Transverse colon (tissue), 4 donors: ENCODE measurements around the gene FAM174C. TPM values are rescaled to one million over a fixed set of nuclear protein-coding genes. Genes with fewer than 3 reads are reported as not detected.

ENCODE experiments used
- DNase-seq: peaks from one replicate; pipeline ENCODE4 v3.0.0-alpha.2; 2019
- H3K27ac ChIP-seq, 4 donors: fragments of 200-600 bp; sonication (generic); 2 replicates each; pipeline ENCODE4 v1.5.1; 2016 to 2018; ENCODE audit warnings: inconsistent platforms in 4 of 4
- H3K27me3 ChIP-seq: fragments of 200-600 bp; sonication (generic); 2 replicates; pipeline ENCODE4 v1.5.1; 2017; ENCODE audit warnings: inconsistent platforms
- H3K36me3 ChIP-seq, 4 donors: fragments of 200-600 bp; sonication (generic); 2 replicates each; pipeline ENCODE4 v1.5.1; 2017 to 2019; ENCODE audit warnings: inconsistent platforms in 4 of 4
- H3K4me1 ChIP-seq, 4 donors: fragments of 200-600 bp; sonication (generic); 2 replicates each; pipeline ENCODE4 v1.5.1; 2017 to 2020; ENCODE audit warnings: inconsistent platforms in 4 of 4
- H3K4me3 ChIP-seq, 4 donors: fragments of 200-600 bp; sonication (generic); 1 replicate in 1 of 4; 2 replicates in 3 of 4; pipeline versions ENCODE4 v1.5.1 to v1.6.1; 2017 to 2019; ENCODE audit warnings: inconsistent platforms in 4 of 4
- H3K9me3 ChIP-seq, 2 donors: fragments of 200-600 bp; sonication (generic); 2 replicates each; pipeline ENCODE4 v1.5.1; 2017 to 2019; ENCODE audit warnings: inconsistent platforms in 2 of 2
- EP300 ChIP-seq: sonication (generic); formaldehyde crosslinking; IDR thresholded peaks from one replicate; pipeline ENCODE4 v1.6.1; 2017; ENCODE audit warnings: antibody characterized with exemption, low read depth
- POLR2A ChIP-seq: fragments of 450-650 bp; IDR thresholded peaks from one replicate; pipeline ENCODE4 v1.6.1; 2016; ENCODE audit warnings: antibody characterized with exemption, mild to moderate bottlenecking, moderate library complexity
- POLR2AphosphoS5 ChIP-seq, 3 donors: sonication (generic); formaldehyde crosslinking; IDR thresholded peaks; one replicate each; pipeline ENCODE4 v1.6.1; 2016; ENCODE audit warnings: antibody characterized with exemption in 3 of 3
- WGBS, 2 donors: methylation state at CpG; one replicate each; pipeline ENCODE4 v1.1.5; 2018; ENCODE audit warnings: low coverage in 1 of 2; 5-methylcytosine and 5-hydroxymethylcytosine counted together
- in situ Hi-C, 4 donors: fragments of 200-750 bp; cut with MboI; loops; one replicate each; pipeline versions ENCODE4 v1.15.0 to v1.15.1; 2017; ENCODE audit warnings: low sequenced_read_pairs in 3 of 4, low pct_ligation_motif_present in 1 of 4, low pct_unique_long_range_greater_than_20kb in 1 of 4
- intact Hi-C: fragments of 100-400 bp; cut with DNase I; formaldehyde crosslinking; loops from one replicate; pipeline ENCODE4 v1.15.1; 2023; ENCODE audit warnings: low total_unique reads
- total RNA-seq, 4 donors: library from RNA; depleted of rRNA; stranded (reverse); fragments of >200 nt; gene quantifications; one replicate each; pipeline ENCODE4 v1.1.0, GENCODE V29; 2016
- TF ChIP-seq, protein P1 (sequence below), 5 experiments: fragments of 200-600 bp in 3 of 5; fragments of 450-650 bp in 2 of 5; sonication (generic) in 3 of 5; IDR thresholded peaks; 1 replicate in 2 of 5; 2 replicates in 3 of 5; pipeline ENCODE4 v1.5.1; 2016 to 2017; ENCODE audit warnings: antibody characterized with exemption in 5 of 5, inconsistent platforms in 3 of 5, mild to moderate bottlenecking in 2 of 5, moderate library complexity in 1 of 5

The FAM174C gene
- total RNA-seq, 4 donors from 2014 or later: 72.5 to 116 (median 99.0) TPM

DNA sequence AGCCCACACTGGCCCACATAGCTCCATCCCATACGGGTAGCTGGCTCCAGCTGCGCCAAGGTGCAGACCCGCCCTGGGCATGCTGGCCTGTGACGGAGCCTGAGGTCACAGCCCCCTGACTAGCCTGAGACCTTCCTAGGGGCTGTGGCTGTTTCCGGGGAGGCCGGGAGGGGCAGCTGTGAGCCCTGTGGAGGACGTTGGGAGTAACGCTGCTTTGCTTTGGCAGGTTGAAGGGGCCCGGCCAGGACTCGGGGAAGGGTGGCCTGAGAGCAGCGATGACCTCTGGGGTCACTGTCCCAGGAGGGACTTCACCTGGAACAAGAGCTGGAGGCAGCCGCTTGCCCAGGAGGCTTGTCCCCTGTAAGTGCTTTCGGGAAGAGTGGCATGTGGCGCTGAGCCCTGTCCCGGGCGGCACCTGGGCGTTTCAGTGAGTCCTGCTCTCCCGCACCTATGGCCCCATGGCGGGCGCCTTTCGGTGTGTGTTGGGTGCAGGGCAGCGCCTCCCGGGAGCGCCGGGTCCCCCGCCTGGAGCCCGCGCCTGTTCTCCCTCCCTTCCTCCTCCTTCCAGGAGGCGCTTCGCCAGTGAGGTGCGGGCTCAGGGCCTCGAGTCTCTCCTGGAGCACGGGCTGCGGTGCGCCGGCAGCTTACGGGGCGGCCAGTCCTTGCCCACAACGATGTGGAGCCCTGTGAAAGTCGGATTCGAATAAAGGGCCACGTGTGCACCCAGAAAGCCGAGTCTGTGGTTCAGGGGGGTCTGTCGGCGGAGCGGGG lies 1.1 kb upstream of the FAM174C start:
- in situ Hi-C loops: no loop called here
- 83 to 87% methylated on average over 3 to 40 of the region's 46 CpGs for WGBS, 2 donors
- Histone ChIP-seq H3K4me3 (peak overlapping the region in 2 of 4 donors; percentile 58 to 59), H3K4me1 (peaks cover 55 to 67% (median 65%) of the 10 kb centered on the region in 4 donors), H3K36me3 (peaks cover 0 to 28% (median 13%) of the 10 kb centered on the region in 4 donors), H3K27me3 (no peaks in the 10 kb centered on the region), H3K27ac (peak overlapping the region; percentile 98 to 100 (median 100)), H3K9me3 (no peaks in the 10 kb centered on the region)
- intact Hi-C loops: no loop called here
- TF ChIP-seq POLR2AphosphoS5 (IDR thresholded peaks at IDR 0.05): peak in 1 of 3 donors; percentile 7
- TF ChIP-seq, protein P1, sequence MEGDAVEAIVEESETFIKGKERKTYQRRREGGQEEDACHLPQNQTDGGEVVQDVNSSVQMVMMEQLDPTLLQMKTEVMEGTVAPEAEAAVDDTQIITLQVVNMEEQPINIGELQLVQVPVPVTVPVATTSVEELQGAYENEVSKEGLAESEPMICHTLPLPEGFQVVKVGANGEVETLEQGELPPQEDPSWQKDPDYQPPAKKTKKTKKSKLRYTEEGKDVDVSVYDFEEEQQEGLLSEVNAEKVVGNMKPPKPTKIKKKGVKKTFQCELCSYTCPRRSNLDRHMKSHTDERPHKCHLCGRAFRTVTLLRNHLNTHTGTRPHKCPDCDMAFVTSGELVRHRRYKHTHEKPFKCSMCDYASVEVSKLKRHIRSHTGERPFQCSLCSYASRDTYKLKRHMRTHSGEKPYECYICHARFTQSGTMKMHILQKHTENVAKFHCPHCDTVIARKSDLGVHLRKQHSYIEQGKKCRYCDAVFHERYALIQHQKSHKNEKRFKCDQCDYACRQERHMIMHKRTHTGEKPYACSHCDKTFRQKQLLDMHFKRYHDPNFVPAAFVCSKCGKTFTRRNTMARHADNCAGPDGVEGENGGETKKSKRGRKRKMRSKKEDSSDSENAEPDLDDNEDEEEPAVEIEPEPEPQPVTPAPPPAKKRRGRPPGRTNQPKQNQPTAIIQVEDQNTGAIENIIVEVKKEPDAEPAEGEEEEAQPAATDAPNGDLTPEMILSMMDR (IDR thresholded peaks at IDR 0.05): no peak
- DNase-seq: no peak

DNA sequence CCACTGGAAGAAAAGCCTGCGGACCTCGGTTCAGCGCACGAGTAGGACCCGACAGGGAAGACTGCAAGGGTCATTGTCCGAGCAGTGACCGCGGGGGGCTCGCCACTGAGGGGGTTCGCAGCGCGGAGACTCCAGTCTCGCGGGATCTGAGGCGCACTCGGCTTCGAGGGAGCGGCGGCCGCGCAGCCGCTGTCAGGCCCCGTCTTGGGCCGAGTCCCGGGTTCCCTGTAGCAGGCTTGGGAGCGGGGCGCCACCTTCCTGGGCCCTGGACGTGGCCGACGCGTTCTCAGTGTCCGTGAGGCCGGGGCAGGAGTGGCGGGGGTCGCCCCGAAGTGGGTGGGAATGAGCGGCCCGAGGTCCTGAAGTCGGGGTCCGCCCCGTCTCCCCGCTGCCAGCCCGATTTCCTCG lies 474 bp upstream of the FAM174C start:
- H3K4me1 ChIP-seq: peaks cover 55 to 70% (median 65%) of the 10 kb centered on the region in 4 donors
- peak overlapping the region; percentile 98 to 100 (median 100) for H3K27ac ChIP-seq
- TF ChIP-seq POLR2AphosphoS5 (IDR thresholded peaks at IDR 0.05) (no peak), POLR2A (no peak), EP300 (no peak)
- TF ChIP-seq, protein P1 (IDR thresholded peaks at IDR 0.05): no peak
- intact Hi-C loops (no loop called here), in situ Hi-C loops (loop anchor here in 2 of 4 donors (25.0 kb wide), 1 partner anchor 112 kb away; the partner anchor contains the start of gene NDUFS7 (in 2 of the 2))
- no peaks in the 10 kb centered on the region for H3K27me3 ChIP-seq
- DNase-seq: no peak
- H3K36me3 ChIP-seq: peaks cover 0 to 28% (median 13%) of the 10 kb centered on the region in 4 donors
- WGBS, 2 donors: 59% methylated on average over 16 of the region's 44 CpGs; no CpG with 5 or more reads in 1 of the 2 donors
- no peaks in the 10 kb centered on the region for H3K9me3 ChIP-seq
- peak overlapping the region; percentile 2 to 67 (median 58) for H3K4me3 ChIP-seq

DNA sequence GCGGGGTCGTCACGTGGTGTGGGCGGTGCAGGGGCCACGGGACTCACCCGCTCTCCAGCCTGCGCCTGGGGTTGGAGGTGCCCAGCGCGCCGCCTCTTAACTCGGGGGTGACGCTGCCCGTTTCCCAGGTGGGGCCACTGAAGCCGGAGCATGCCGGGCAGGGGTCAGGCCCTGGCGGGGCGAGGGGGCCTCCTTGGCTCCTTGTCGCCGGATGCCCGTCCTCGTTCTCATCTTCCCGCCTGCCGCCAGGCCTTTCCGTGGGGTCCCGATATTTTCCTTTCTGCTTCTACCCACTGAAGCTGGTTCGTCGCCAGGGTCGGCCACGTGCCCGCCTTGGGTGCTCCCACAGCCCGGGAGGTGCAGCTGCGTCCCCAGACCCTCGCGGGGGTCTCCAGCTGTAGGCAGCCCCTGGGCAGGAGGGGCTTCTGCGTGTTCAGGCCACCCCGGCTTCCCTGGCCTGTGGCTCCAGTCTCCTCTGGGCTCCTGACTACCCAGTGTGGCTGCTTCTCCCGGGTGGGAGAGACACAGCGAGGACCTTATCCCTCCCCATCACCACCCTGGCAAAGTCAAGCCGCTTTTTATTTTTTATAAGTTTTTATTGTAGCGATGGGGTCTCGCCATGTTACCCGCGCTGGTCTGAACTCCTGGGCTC lies 772 bp downstream of the FAM174C start:
- no peak for DNase-seq
- TF ChIP-seq POLR2AphosphoS5 (IDR thresholded peaks at IDR 0.05) (peak in 2 of 3 donors; percentile 9 to 73), POLR2A (peak; percentile 54)
- TF ChIP-seq, protein P1 (IDR thresholded peaks at IDR 0.05): no peak
- Histone ChIP-seq H3K36me3 (peaks cover 0 to 28% (median 13%) of the 10 kb centered on the region in 4 donors), H3K9me3 (no peaks in the 10 kb centered on the region), H3K27ac (peak overlapping the region; percentile 98 to 100 (median 100)), H3K4me1 (peaks cover 46 to 61% (median 56%) of the 10 kb centered on the region in 4 donors), H3K4me3 (peak overlapping the region; percentile 54 to 67 (median 58)), H3K27me3 (no peaks in the 10 kb centered on the region)
- intact Hi-C loops: no loop called here
- in situ Hi-C loops: loop anchor here in 2 of 4 donors (25.0 kb wide), 1 partner anchor 111 kb away; the partner anchor contains the start of gene NDUFS7 (in 2 of the 2)
- WGBS, 2 donors: 9% methylated on average over 31 of the region's 43 CpGs; no CpG with 5 or more reads in 1 of the 2 donors

DNA sequence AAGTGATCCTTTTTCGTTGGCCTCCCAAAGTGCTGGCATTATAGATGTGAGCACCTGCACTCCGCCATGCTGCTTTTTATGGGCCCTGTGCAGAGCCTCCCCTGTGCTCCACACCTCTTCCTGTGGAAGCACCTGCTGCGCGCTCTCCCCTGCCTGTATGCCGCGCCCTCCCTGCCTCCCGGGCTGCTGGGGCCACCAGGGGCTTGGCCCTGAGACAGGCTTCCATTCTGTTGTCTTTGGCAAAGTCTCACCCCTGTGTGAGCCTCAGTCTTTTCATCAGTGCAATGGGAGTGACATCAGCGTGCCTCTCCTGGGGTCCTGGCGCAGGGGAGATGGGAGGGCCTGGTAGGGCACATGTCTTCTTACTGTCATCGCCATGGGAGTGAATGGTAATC lies 1.3 kb downstream of the FAM174C start:
- intact Hi-C loops (no loop called here), in situ Hi-C loops (loop anchor here in 2 of 4 donors (25.0 kb wide), 1 partner anchor 111 kb away; the partner anchor contains the start of gene NDUFS7 (in 2 of the 2))
- WGBS, 2 donors: 57% methylated on average over 5 of the region's 10 CpGs; no CpG with 5 or more reads in 1 of the 2 donors
- TF ChIP-seq POLR2AphosphoS5 (IDR thresholded peaks at IDR 0.05): peak in 1 of 3 donors; percentile 3
- no peak for TF ChIP-seq POLR2A
- Histone ChIP-seq H3K27ac (peak overlapping the region; percentile 98 to 100 (median 100)), H3K9me3 (no peaks in the 10 kb centered on the region), H3K27me3 (no peaks in the 10 kb centered on the region), H3K4me1 (peaks cover 41 to 56% (median 51%) of the 10 kb centered on the region in 4 donors), H3K4me3 (peak overlapping the region in 3 of 4 donors; percentile 58 to 67 (median 59)), H3K36me3 (peaks cover 0 to 28% (median 13%) of the 10 kb centered on the region in 4 donors)
- DNase-seq: peak; percentile 71
